ENCODE results near the gene COG3. TPM values are rescaled to one million over a fixed set of nuclear protein-coding genes. Genes with fewer than 3 reads are reported as not detected.
A peak's percentile ranks its signal among the peaks of the same experiment; 100 is the strongest.

Gene COG3
- total and polyA plus RNA-seq, 4 experiments from 2014 or later: 28.8 to 59.8 (median 40.3) TPM

DNA sequence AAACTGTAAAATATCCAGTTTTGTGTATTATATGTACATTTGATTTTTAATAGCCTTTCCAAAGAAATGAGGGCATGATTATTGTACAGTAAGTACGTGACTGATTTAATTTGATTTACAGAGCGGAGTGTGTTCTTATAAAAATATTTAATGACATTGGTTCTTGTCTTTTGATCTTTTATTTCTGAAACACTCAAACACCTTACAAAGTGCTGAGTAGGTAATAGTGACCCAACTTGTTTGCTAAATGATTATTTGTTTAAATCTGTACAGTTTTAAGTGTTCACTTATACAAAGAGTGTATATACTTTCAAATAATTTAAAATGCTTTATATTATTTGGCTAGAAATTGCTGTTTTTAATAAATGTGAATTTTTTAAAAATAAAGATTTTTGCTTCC is 71.5 kb downstream of the COG3 start:
- Mint-ChIP-seq H3K27me3 (no peaks in the 10 kb centered on the region), H3K4me3 (no peak overlapping the region), H3K4me1 (peaks cover 0 to 3% (median 0%) of the 10 kb centered on the region in 4 donors), H3K9me3 (no peaks in the 10 kb centered on the region), H3K36me3 (peaks cover 36 to 45% of the 10 kb centered on the region in 2 donors), H3K27ac (no peak overlapping the region)
- H3K4me3 ChIP-seq (ENCODE audit: low read length in 2 of 2): no peak overlapping the region
- H3K27ac ChIP-seq (ENCODE audit: low read depth, low read length): no peak overlapping the region
- POLR2A ChIA-PET (ENCODE audit: partially characterized antibody): no interaction called here
- no peak for DNase-seq
- peaks cover 31% of the 10 kb centered on the region for H3K36me3 ChIP-seq (ENCODE audit: insufficient read depth, low read length)
- CTCF ChIA-PET (ENCODE audit: partially characterized antibody): no interaction called here
- intact Hi-C loops (cut with micrococcal nuclease): no loop called here
- H3K27me3 ChIP-seq (ENCODE audit: insufficient read depth, low read length): no peaks in the 10 kb centered on the region
- H3K9me3 ChIP-seq (ENCODE audit: control insufficient read depth in 1 of 2, low read length in 2 of 2): no peaks in the 10 kb centered on the region
- no peaks in the 10 kb centered on the region for H3K4me1 ChIP-seq (ENCODE audit: insufficient read depth, low read length)

GRCh38 chr13:45537516-45537915 is 72.8 kb downstream of the COG3 start:
- CTCF ChIA-PET (ENCODE audit: partially characterized antibody): no interaction called here
- Mint-ChIP-seq H3K4me3 (no peak overlapping the region), H3K27me3 (no peaks in the 10 kb centered on the region), H3K4me1 (peaks cover 0 to 3% (median 0%) of the 10 kb centered on the region in 4 donors), H3K9me3 (no peaks in the 10 kb centered on the region), H3K36me3 (peaks cover 31 to 39% of the 10 kb centered on the region in 2 donors), H3K27ac (peak overlapping the region in 2 of 7 donors; percentile 24 to 53)
- Histone ChIP-seq H3K36me3 (ENCODE audit: insufficient read depth, low read length) (peaks cover 27% of the 10 kb centered on the region), H3K27me3 (ENCODE audit: insufficient read depth, low read length) (no peaks in the 10 kb centered on the region), H3K4me1 (ENCODE audit: insufficient read depth, low read length) (no peaks in the 10 kb centered on the region), H3K27ac (ENCODE audit: low read depth, low read length) (no peak overlapping the region), H3K4me3 (ENCODE audit: low read length in 2 of 2) (no peak overlapping the region), H3K9me3 (ENCODE audit: control insufficient read depth in 1 of 2, low read length in 2 of 2) (no peaks in the 10 kb centered on the region)
- POLR2A ChIA-PET (ENCODE audit: partially characterized antibody): no interaction called here
- no peak for DNase-seq
- intact Hi-C loops (cut with micrococcal nuclease): no loop called here

- no peak overlapping the region for H3K4me3 ChIP-seq (ENCODE audit: low read length in 2 of 2)
- no peaks in the 10 kb centered on the region for H3K9me3 Mint-ChIP-seq
- intact Hi-C loops (cut with micrococcal nuclease): no loop called here
- H3K27ac Mint-ChIP-seq: peak overlapping the region in 1 of 7 donors; percentile 63
- no peaks in the 10 kb centered on the region for H3K27me3 ChIP-seq (ENCODE audit: insufficient read depth, low read length)
- H3K4me3 Mint-ChIP-seq: no peak overlapping the region
- ChIA-PET CTCF (ENCODE audit: partially characterized antibody) (no interaction called here), POLR2A (ENCODE audit: partially characterized antibody) (interaction anchor here (1.5 kb wide), 1 partner anchor 33 kb away, joined by 3 read pairs; no protein-coding TSS in a partner anchor)
- no peak for DNase-seq
- no peaks in the 10 kb centered on the region for H3K27me3 Mint-ChIP-seq
- H3K36me3 Mint-ChIP-seq: peaks cover 23 to 30% of the 10 kb centered on the region in 2 donors
- H3K4me1 Mint-ChIP-seq: peaks cover 0 to 3% (median 0%) of the 10 kb centered on the region in 4 donors
- peaks cover 25% of the 10 kb centered on the region for H3K36me3 ChIP-seq (ENCODE audit: insufficient read depth, low read length)
- H3K27ac ChIP-seq (ENCODE audit: low read depth, low read length): no peak overlapping the region
- no peaks in the 10 kb centered on the region for H3K9me3 ChIP-seq (ENCODE audit: control insufficient read depth in 1 of 2, low read length in 2 of 2)
- no peaks in the 10 kb centered on the region for H3K4me1 ChIP-seq (ENCODE audit: insufficient read depth, low read length)
Measured at GRCh38 chr13:45538382-45538781, 73.6 kb downstream of the COG3 start.

DNA sequence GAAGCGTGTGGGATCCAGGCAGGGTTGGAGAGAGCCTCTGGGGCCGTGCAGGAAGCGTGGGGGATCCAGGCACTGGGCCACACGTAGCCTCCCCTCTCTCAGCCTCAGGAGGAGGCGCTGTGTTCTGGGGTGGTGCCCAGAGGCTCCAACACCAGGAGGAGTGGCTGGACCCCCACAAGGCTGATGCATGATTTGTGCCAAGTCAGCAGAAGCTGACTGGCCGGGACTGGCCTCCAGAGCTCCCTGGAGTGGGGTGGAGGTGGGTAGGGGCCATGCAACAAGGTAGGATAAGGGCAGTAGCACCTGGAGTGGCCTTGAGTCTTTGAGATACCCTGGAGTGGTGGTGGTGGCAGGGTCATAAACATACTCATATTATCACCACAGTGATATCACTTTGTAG is 75.5 kb downstream of the COG3 start:
- ChIA-PET CTCF (ENCODE audit: partially characterized antibody) (no interaction called here), POLR2A (ENCODE audit: partially characterized antibody) (no interaction called here)
- Histone ChIP-seq H3K4me1 (ENCODE audit: insufficient read depth, low read length) (no peaks in the 10 kb centered on the region), H3K9me3 (ENCODE audit: control insufficient read depth in 1 of 2, low read length in 2 of 2) (no peaks in the 10 kb centered on the region), H3K27me3 (ENCODE audit: insufficient read depth, low read length) (no peaks in the 10 kb centered on the region), H3K4me3 (ENCODE audit: low read length in 2 of 2) (no peak overlapping the region), H3K36me3 (ENCODE audit: insufficient read depth, low read length) (peaks cover 7% of the 10 kb centered on the region), H3K27ac (ENCODE audit: low read depth, low read length) (no peak overlapping the region)
- Mint-ChIP-seq H3K4me3 (no peak overlapping the region), H3K27me3 (no peaks in the 10 kb centered on the region), H3K9me3 (no peaks in the 10 kb centered on the region), H3K36me3 (peaks cover 7 to 12% of the 10 kb centered on the region in 2 donors), H3K27ac (peak overlapping the region in 1 of 7 donors; percentile 41), H3K4me1 (peaks cover 0 to 3% (median 0%) of the 10 kb centered on the region in 4 donors)
- intact Hi-C loops (cut with micrococcal nuclease): no loop called here
- DNase-seq: no peak

DNA sequence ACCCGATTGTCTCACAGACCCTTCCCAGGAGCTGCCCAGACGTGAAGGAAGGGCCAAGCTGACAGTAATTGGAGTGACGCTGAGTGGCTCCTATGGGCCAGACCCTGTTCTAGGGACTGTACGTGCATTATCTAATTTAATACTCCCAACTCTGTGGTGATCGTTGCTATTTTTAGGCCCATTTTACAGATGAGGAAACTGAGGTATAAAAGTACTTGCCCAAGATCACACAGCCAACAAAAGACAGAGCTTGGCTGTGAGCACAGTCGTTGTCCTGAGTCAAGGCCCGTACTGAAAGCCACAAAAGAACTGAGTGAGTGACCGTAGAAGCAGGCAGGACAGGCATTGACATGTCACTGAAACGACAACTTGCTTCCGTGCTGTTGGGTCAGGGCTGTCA is 76.1 kb downstream of the COG3 start:
- POLR2A ChIA-PET (ENCODE audit: partially characterized antibody): no interaction called here
- H3K36me3 ChIP-seq (ENCODE audit: insufficient read depth, low read length): peaks cover under 1% of the 10 kb centered on the region
- no peaks in the 10 kb centered on the region for H3K9me3 ChIP-seq (ENCODE audit: control insufficient read depth in 1 of 2, low read length in 2 of 2)
- no peaks in the 10 kb centered on the region for H3K4me1 ChIP-seq (ENCODE audit: insufficient read depth, low read length)
- no peak for DNase-seq
- Mint-ChIP-seq H3K27ac (no peak overlapping the region), H3K9me3 (no peaks in the 10 kb centered on the region), H3K4me3 (no peak overlapping the region), H3K36me3 (peaks cover 3 to 6% of the 10 kb centered on the region in 2 donors), H3K4me1 (peaks cover 0 to 3% (median 0%) of the 10 kb centered on the region in 4 donors), H3K27me3 (no peaks in the 10 kb centered on the region)
- CTCF ChIA-PET (ENCODE audit: partially characterized antibody): interaction anchor here (0.6 kb wide), 1 partner anchor 499 kb away, joined by 5 read pairs; no protein-coding TSS in a partner anchor
- H3K27me3 ChIP-seq (ENCODE audit: insufficient read depth, low read length): no peaks in the 10 kb centered on the region
- H3K4me3 ChIP-seq (ENCODE audit: low read length in 2 of 2): no peak overlapping the region
- no peak overlapping the region for H3K27ac ChIP-seq (ENCODE audit: low read depth, low read length)
- intact Hi-C loops (cut with micrococcal nuclease): no loop called here

- Mint-ChIP-seq H3K4me1 (peaks cover 0 to 3% (median 0%) of the 10 kb centered on the region in 4 donors), H3K27ac (no peak overlapping the region), H3K9me3 (no peaks in the 10 kb centered on the region), H3K36me3 (peaks cover 0 to 2% of the 10 kb centered on the region in 2 donors), H3K27me3 (no peaks in the 10 kb centered on the region), H3K4me3 (no peak overlapping the region)
- Histone ChIP-seq H3K27me3 (ENCODE audit: insufficient read depth, low read length) (no peaks in the 10 kb centered on the region), H3K27ac (ENCODE audit: low read depth, low read length) (no peak overlapping the region), H3K4me3 (ENCODE audit: low read length in 2 of 2) (no peak overlapping the region), H3K36me3 (ENCODE audit: insufficient read depth, low read length) (no peaks in the 10 kb centered on the region), H3K4me1 (ENCODE audit: insufficient read depth, low read length) (no peaks in the 10 kb centered on the region), H3K9me3 (ENCODE audit: control insufficient read depth in 1 of 2, low read length in 2 of 2) (no peaks in the 10 kb centered on the region)
- intact Hi-C loops (cut with micrococcal nuclease): no loop called here
- no peak for DNase-seq
- ChIA-PET POLR2A (ENCODE audit: partially characterized antibody) (no interaction called here), CTCF (ENCODE audit: partially characterized antibody) (no interaction called here)
Measured at GRCh38 chr13:45541806-45542205, 77.1 kb downstream of the COG3 start.

- no peaks in the 10 kb centered on the region for H3K36me3 ChIP-seq (ENCODE audit: insufficient read depth, low read length)
- H3K27me3 Mint-ChIP-seq: no peaks in the 10 kb centered on the region
- no peaks in the 10 kb centered on the region for H3K27me3 ChIP-seq (ENCODE audit: insufficient read depth, low read length)
- no peaks in the 10 kb centered on the region for H3K9me3 ChIP-seq (ENCODE audit: control insufficient read depth in 1 of 2, low read length in 2 of 2)
- H3K27ac Mint-ChIP-seq: no peak overlapping the region
- H3K4me3 Mint-ChIP-seq: no peak overlapping the region
- intact Hi-C loops (cut with micrococcal nuclease): no loop called here
- H3K9me3 Mint-ChIP-seq: no peaks in the 10 kb centered on the region
- H3K36me3 Mint-ChIP-seq: no peaks in the 10 kb centered on the region
- DNase-seq: no peak
- ChIA-PET CTCF (ENCODE audit: partially characterized antibody) (no interaction called here), POLR2A (ENCODE audit: partially characterized antibody) (no interaction called here)
- H3K4me1 ChIP-seq (ENCODE audit: insufficient read depth, low read length): no peaks in the 10 kb centered on the region
- H3K4me1 Mint-ChIP-seq: peaks cover 0 to 2% (median 0%) of the 10 kb centered on the region in 4 donors
- no peak overlapping the region for H3K27ac ChIP-seq (ENCODE audit: low read depth, low read length)
- no peak overlapping the region for H3K4me3 ChIP-seq (ENCODE audit: low read length in 2 of 2)
Measured at GRCh38 chr13:45542391-45542790, 77.7 kb downstream of the COG3 start.

DNA sequence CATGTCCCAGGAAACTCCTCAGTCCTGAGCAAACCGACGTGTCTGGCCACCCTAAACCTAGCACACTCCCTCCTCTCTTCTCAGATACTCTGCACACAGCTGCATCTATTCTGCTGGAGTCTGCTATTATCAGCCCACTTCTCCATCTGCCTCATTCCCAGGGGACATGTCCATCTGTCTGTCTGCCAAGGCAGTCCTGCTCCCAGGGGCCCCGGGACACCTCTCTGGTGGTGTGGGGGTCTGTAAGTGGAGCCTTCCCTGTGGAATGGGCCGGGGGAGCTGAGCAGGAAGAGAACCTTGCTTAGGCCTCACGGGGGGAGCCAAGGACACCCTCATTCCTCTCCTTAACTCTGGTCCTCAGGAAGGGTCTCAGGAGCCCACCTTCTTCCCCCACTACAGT is 78.1 kb downstream of the COG3 start:
- CTCF ChIA-PET (ENCODE audit: partially characterized antibody): no interaction called here
- Histone ChIP-seq H3K27me3 (ENCODE audit: insufficient read depth, low read length) (no peaks in the 10 kb centered on the region), H3K27ac (ENCODE audit: low read depth, low read length) (no peak overlapping the region), H3K36me3 (ENCODE audit: insufficient read depth, low read length) (no peaks in the 10 kb centered on the region), H3K9me3 (ENCODE audit: control insufficient read depth in 1 of 2, low read length in 2 of 2) (no peaks in the 10 kb centered on the region), H3K4me1 (ENCODE audit: insufficient read depth, low read length) (no peaks in the 10 kb centered on the region), H3K4me3 (ENCODE audit: low read length in 2 of 2) (no peak overlapping the region)
- Mint-ChIP-seq H3K27me3 (no peaks in the 10 kb centered on the region), H3K4me3 (no peak overlapping the region), H3K9me3 (no peaks in the 10 kb centered on the region), H3K4me1 (peaks cover 0 to 2% (median 0%) of the 10 kb centered on the region in 4 donors), H3K27ac (no peak overlapping the region), H3K36me3 (no peaks in the 10 kb centered on the region)
- DNase-seq: no peak
- intact Hi-C loops (cut with micrococcal nuclease): no loop called here
- POLR2A ChIA-PET (ENCODE audit: partially characterized antibody): no interaction called here
